GM12864 (cell line): ENCODE results near the gene CFAP161.

Experiments used
- DNase-seq: peaks from one replicate; pipeline ENCODE4 v3.0.0-alpha.2; 2011; ENCODE audit warnings: low read depth
- H3K4me3 ChIP-seq: 2 replicates; pipeline ENCODE4 v1.5.1; 2011; ENCODE audit warnings: mild to moderate bottlenecking, low read depth, low read length, control low read depth
- TF ChIP-seq, protein P1 (sequence below): IDR thresholded peaks from 2 replicates; pipeline ENCODE4 v1.5.1; 2011; ENCODE audit warnings: low read depth, mild to moderate bottlenecking, moderate library complexity, low read length, control low read depth, inconsistent platforms; ENCODE audit errors: missing control alignments

Gene CFAP161

DNA sequence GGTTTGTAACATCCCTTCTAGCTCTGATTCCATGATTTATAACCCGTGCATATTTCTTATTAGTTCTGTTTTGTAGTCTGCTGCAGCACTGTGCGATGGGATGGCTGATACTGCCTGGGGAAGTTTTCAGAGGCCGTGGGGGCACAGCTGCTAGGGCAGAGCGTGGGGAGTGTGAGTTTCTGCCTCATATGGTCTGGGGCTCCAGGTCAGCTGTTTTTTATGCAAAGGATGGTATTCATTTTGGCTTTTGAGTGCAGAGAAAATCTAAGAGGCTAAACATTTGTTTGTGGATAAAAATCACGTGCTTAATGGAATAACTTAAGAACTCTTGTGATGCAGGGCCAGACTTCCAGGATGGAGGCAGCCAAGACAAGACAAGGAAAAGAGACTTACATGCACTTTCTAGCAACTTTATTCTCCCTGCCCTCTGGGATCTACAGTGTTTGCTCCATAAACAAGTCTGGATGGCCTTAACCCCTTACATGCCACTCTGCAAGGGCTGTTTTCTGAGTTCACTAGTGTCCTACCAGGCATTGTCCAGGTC lies 45.5 kb upstream of the CFAP161 start:
- TF ChIP-seq, protein P1, sequence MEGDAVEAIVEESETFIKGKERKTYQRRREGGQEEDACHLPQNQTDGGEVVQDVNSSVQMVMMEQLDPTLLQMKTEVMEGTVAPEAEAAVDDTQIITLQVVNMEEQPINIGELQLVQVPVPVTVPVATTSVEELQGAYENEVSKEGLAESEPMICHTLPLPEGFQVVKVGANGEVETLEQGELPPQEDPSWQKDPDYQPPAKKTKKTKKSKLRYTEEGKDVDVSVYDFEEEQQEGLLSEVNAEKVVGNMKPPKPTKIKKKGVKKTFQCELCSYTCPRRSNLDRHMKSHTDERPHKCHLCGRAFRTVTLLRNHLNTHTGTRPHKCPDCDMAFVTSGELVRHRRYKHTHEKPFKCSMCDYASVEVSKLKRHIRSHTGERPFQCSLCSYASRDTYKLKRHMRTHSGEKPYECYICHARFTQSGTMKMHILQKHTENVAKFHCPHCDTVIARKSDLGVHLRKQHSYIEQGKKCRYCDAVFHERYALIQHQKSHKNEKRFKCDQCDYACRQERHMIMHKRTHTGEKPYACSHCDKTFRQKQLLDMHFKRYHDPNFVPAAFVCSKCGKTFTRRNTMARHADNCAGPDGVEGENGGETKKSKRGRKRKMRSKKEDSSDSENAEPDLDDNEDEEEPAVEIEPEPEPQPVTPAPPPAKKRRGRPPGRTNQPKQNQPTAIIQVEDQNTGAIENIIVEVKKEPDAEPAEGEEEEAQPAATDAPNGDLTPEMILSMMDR = no peak
- no peak overlapping the region for H3K4me3 ChIP-seq

DNA sequence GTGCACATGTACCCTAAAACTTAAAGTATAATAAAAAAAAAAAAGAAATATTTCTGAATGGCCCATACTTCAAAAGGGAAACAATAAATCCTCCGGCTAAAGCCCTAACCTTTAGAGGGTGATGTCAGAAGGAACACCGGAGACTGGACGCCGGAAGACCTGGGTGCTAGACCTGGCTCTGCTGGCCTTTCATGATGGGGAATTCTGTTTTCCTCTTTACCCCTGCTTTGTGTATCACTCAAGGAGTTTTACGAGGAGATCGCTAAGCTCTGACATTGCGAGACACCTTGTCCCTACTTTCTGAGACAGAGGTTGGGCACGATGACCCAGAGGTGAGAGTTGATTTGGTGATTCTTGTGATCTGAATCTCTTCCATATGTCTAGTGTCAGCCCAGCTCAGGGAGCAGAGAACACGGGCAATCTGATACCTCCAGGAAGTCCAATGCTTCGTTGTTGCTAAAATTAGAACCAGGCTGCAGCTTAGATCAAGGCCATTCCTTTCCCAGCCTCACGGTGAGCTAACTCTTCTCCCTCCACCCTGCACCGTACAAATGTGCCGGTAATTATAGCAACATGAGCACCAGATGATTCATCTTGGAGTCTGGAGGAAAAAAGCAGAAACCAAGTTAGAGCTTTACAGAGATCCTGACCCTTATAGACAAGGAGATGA lies 42.0 kb upstream of the CFAP161 start:
- H3K4me3 ChIP-seq = no peak overlapping the region
- no peak for DNase-seq
- TF ChIP-seq, protein P1 = no peak

More for the DNA sequence above, 45.5 kb upstream of the CFAP161 start:
- no peak for DNase-seq

DNA sequence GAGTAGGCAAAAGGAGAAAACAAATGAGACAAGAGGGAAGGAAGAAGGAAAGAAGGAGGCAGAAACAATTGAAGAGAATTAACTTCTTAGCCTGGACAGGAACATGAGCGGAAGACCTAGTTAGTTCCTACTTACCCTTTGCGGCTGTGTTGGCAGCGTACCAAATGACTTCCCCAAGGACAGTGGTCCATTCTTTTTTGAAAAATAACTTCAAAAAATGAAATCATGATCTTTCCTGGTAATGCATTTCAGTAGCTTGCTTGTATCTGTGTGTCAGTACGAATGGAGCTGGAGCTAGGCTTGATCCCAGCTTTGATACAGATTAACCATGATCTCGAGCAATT lies 41.5 kb upstream of the CFAP161 start:
- TF ChIP-seq, protein P1 = no peak
- no peak for DNase-seq
- no peak overlapping the region for H3K4me3 ChIP-seq

DNA sequence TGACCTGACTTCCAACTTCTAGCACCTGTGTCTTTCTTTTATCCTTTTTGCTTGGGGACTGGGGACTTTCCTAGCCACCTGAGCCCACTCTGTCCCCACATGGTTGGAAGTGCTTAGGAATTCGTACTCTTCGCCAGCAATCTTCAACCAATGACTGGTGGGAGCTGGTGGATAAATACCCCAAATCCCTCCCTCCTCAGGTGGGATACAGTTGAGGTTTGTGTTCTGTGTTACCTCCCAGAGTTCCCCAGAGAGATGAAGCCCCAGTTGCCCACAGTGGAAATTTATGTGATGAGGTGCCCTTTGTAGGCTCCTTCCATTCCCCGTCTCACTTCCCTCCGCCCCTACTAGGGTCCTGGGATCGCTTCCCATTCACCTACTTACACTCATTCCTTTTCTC lies 40.1 kb upstream of the CFAP161 start:
- H3K4me3 ChIP-seq = no peak overlapping the region
- TF ChIP-seq, protein P1 = no peak
- no peak for DNase-seq

DNA sequence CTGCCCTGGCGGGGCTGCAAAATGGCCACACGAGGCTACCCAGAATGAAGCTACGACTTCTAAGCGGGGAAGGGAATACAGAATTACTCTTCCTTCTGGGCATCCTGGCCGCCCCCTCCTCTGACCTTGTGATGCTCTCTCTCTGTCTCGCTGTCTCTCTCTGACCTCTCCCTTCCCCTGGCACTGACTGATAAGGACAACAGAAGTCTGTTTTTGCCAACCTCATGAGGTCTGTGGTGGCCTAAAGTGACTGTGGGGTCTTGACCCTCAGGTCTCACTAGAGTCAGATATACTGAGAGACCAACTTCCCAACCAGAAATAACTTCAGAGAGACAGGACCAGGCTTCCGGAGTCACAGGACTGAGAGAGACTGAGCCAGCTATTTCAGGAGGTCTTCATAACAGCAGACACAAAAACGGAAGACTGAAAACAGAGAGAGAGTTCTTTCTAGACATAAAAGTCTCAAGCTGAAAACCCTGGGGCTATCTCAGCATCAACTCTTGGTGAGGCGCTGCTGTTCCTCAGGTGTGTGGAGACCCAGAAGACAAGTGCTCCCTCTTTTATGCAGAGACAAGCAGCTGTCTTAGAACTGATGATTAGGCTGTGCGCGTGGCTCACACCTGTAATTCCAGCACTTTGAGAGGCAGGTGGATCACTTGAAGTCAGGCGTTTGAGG lies 38.2 kb upstream of the CFAP161 start:
- no peak overlapping the region for H3K4me3 ChIP-seq
- no peak for DNase-seq
- TF ChIP-seq, protein P1 = no peak

DNA sequence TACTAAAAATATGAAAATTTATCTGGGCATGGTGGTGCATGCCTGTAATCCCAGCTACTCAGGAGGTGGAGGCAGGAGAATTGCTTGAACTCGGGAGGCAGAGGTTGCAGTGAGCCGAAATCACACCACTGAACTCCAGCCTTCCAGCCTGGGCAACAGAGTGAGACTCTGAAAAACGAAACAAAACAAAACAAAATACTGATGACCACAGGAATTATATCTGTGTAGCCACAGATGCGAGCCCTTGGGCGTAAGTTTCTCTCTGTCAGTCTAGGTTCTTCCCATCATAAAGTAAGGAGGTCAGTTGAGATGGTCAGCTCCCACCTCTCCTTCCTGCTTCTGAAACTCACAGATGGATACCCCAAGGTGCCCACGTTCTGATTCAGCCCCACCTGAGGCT lies 37.7 kb upstream of the CFAP161 start:
- DNase-seq = no peak
- H3K4me3 ChIP-seq = no peak overlapping the region
- TF ChIP-seq, protein P1 = no peak
